Fibroblast of the conjunctiva (primary cell): Measurements from ENCODE around the gene TTLL11.

Source experiments
- DNase-seq: peaks from one replicate; pipeline ENCODE4 v3.0.0-alpha.2; 2010; ENCODE audit warnings: low read depth

TTLL11 gene

GRCh38 chr9:121772600-121773285, 320.4 kb downstream of the TTLL11 start:
- no peak for DNase-seq
